NB4 (cell line): ENCODE results near the gene FBXO44.

ENCODE experiments used
- CTCF ChIP-seq: IDR thresholded peaks from one replicate; pipeline ENCODE4 v1.5.1; 2012; ENCODE audit warnings: low read depth, low read length
- POLR2A ChIP-seq: IDR thresholded peaks from 2 replicates; pipeline ENCODE4 v1.6.1; 2011; ENCODE audit warnings: mild to moderate bottlenecking; ENCODE audit not compliant: insufficient read length; ENCODE audit errors: extremely low read depth

GRCh38 chr1:11668516-11668915 is 13.8 kb downstream of the FBXO44 start:
- no peak for TF ChIP-seq POLR2A
- no peak for TF ChIP-seq CTCF
